DND-41 (cell line): ENCODE results near the gene CENPP.

Source experiments
- EZH2 ChIP-seq: IDR thresholded peaks from 3 replicates; pipeline ENCODE4 v1.6.1; 2012; ENCODE audit warnings: borderline replicate concordance, low read depth, mild to moderate bottlenecking, moderate library complexity, low read length, inconsistent platforms; ENCODE audit not compliant: severe bottlenecking
- TF ChIP-seq, protein P1 (sequence below): IDR thresholded peaks from 2 replicates; pipeline ENCODE4 v1.5.1; 2012; ENCODE audit warnings: borderline replicate concordance, low read length, moderate library complexity, mild to moderate bottlenecking; ENCODE audit not compliant: poor library complexity, severe bottlenecking; ENCODE audit errors: extremely low read depth

DNA sequence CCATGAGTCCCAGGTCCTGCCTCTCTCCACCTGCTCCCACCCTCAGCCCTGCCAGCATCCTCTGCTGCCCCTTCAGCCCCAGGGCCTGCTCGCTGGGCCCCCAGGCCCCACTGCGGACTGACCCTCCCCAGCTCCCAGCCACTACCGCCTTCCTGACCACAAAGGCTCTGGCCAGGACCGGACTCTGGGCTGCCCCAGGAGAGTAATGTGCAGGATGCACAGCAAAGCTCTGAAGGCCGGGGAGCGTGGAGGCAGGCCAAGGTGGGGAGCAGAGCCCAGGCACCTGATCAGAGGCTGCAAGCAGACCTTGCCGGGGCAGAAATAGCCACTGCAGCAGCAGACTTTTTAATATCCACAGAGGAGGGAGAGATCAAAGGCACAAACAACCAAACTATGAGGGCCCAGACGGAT, 316.3 kb downstream of the CENPP start:
- TF ChIP-seq, protein P1, sequence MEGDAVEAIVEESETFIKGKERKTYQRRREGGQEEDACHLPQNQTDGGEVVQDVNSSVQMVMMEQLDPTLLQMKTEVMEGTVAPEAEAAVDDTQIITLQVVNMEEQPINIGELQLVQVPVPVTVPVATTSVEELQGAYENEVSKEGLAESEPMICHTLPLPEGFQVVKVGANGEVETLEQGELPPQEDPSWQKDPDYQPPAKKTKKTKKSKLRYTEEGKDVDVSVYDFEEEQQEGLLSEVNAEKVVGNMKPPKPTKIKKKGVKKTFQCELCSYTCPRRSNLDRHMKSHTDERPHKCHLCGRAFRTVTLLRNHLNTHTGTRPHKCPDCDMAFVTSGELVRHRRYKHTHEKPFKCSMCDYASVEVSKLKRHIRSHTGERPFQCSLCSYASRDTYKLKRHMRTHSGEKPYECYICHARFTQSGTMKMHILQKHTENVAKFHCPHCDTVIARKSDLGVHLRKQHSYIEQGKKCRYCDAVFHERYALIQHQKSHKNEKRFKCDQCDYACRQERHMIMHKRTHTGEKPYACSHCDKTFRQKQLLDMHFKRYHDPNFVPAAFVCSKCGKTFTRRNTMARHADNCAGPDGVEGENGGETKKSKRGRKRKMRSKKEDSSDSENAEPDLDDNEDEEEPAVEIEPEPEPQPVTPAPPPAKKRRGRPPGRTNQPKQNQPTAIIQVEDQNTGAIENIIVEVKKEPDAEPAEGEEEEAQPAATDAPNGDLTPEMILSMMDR: no peak
- no peak for TF ChIP-seq EZH2
